Ishikawa (cell line): ENCODE data around the gene WDR62.

Experiments
- CEBPB ChIP-seq: IDR thresholded peaks from 2 replicates; pipeline ENCODE4 v1.6.1; 2012
- CREB1 ChIP-seq: IDR thresholded peaks from 2 replicates; pipeline ENCODE4 v1.6.1; 2012; ENCODE audit warnings: low read depth
- EGR1 ChIP-seq: IDR thresholded peaks from 2 replicates; pipeline ENCODE4 v1.6.1; 2012
- EP300 ChIP-seq: IDR thresholded peaks from 2 replicates; pipeline ENCODE4 v1.6.1; 2012; ENCODE audit warnings: borderline replicate concordance
- NFIC ChIP-seq: IDR thresholded peaks from 2 replicates; pipeline ENCODE4 v1.6.1; 2012
- RAD21 ChIP-seq: IDR thresholded peaks from 2 replicates; pipeline ENCODE4 v1.6.1; 2012; ENCODE audit warnings: low read depth
- REST ChIP-seq: IDR thresholded peaks from 2 replicates; pipeline ENCODE4 v1.6.1; 2012; ENCODE audit warnings: low read depth, mild to moderate bottlenecking
- TAF1 ChIP-seq: IDR thresholded peaks from 2 replicates; pipeline ENCODE4 v1.6.1; 2012; ENCODE audit warnings: low read depth, mild to moderate bottlenecking
- TEAD4 ChIP-seq: IDR thresholded peaks from 2 replicates; pipeline ENCODE4 v1.6.1; 2012
- USF1 ChIP-seq: IDR thresholded peaks from 2 replicates; pipeline ENCODE4 v1.6.1; 2012
- YY1 ChIP-seq: IDR thresholded peaks from 2 replicates; pipeline ENCODE4 v1.6.1; 2012; ENCODE audit warnings: low read depth
- ZBTB7A ChIP-seq: IDR thresholded peaks from 2 replicates; pipeline ENCODE4 v1.6.1; 2012; ENCODE audit warnings: low read depth
- TF ChIP-seq, protein P1 (sequence below): IDR thresholded peaks from 2 replicates; pipeline ENCODE4 v1.6.1; 2012

GRCh38 chr19:36120984-36121358 is 66.3 kb downstream of the WDR62 start:
- TF ChIP-seq ZBTB7A (no peak), RAD21 (no peak), USF1 (no peak), TAF1 (no peak), CREB1 (no peak), EP300 (no peak), NFIC (no peak), YY1 (no peak), REST (no peak), EGR1 (no peak), CEBPB (no peak), TEAD4 (no peak)
- TF ChIP-seq, protein P1, sequence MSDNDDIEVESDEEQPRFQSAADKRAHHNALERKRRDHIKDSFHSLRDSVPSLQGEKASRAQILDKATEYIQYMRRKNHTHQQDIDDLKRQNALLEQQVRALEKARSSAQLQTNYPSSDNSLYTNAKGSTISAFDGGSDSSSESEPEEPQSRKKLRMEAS: no peak
